Esophagus squamous epithelium (tissue), 5 donors: ENCODE data around the gene CDK8. TPM values are rescaled to one million over a fixed set of nuclear protein-coding genes. Genes with fewer than 3 reads are reported as not detected.
"Not testable (repeated sequence)": the region's sequence is repeated elsewhere in the genome, so short reads cannot be mapped to it uniquely, and the experiment has no call there.

Experiments used
- DNase-seq: peaks from one replicate; lab custom pipeline; 2025; lab: John Stamatoyannopoulos, UW
- H3K27ac ChIP-seq, 4 donors: fragments of 200-600 bp; sonication (generic); one replicate each; pipeline ENCODE4 v1.5.1; 2016 to 2019; ENCODE audit warnings: mild to moderate bottlenecking in 1 of 4
- H3K27me3 ChIP-seq, 4 donors: fragments of 200-600 bp; sonication (generic); 1 replicate in 3 of 4; 2 replicates in 1 of 4; pipeline versions ENCODE4 v1.5.1 to v1.6.0; 2017 to 2021; ENCODE audit warnings: antibody characterized with exemption in 1 of 4
- H3K36me3 ChIP-seq, 3 donors: fragments of 200-600 bp; sonication (generic); one replicate each; pipeline ENCODE4 v1.5.1; 2016 to 2019
- H3K4me1 ChIP-seq, 3 donors: fragments of 200-600 bp; sonication (generic); one replicate each; pipeline ENCODE4 v1.5.1; 2017 to 2019
- H3K4me3 ChIP-seq, 4 donors: fragments of 200-600 bp; sonication (generic); 1 replicate in 3 of 4; 2 replicates in 1 of 4; pipeline ENCODE4 v1.5.1; 2016 to 2019; ENCODE audit warnings: mild to moderate bottlenecking in 2 of 4, moderate library complexity in 1 of 4
- H3K9me3 ChIP-seq, 3 donors: fragments of 200-600 bp; sonication (generic); one replicate each; pipeline ENCODE4 v1.5.1; 2016 to 2019
- POLR2A ChIP-seq, 4 donors: fragments of 450-650 bp; IDR thresholded peaks; one replicate each; pipeline ENCODE4 v1.6.1; 2017; ENCODE audit warnings: antibody characterized with exemption in 4 of 4, mild to moderate bottlenecking in 4 of 4, moderate library complexity in 3 of 4
- WGBS, 2 donors: methylation state at CpG; one replicate each; pipeline ENCODE4 v1.1.5; 2018; 5-methylcytosine and 5-hydroxymethylcytosine counted together
- intact Hi-C: fragments of 100-400 bp; cut with DNase I; formaldehyde crosslinking; loops from one replicate; pipeline ENCODE4 v1.15.0; 2022
- total RNA-seq, 4 donors: library from RNA; depleted of rRNA; stranded (reverse); fragments of >200 nt; gene quantifications; one replicate each; pipeline ENCODE4 v1.1.0, GENCODE V29; 2016
- TF ChIP-seq, protein P1 (sequence below), 6 experiments: fragments of 450-650 bp in 4 of 6; fragments of 200-600 bp in 2 of 6; sonication (generic) in 2 of 6; IDR thresholded peaks; one replicate each; pipeline ENCODE4 v1.5.1; 2016 to 2019; ENCODE audit warnings: antibody characterized with exemption in 6 of 6, mild to moderate bottlenecking in 4 of 6, moderate library complexity in 4 of 6
- donor health status: DM: yes; HTN: yes; CAD: no.

The CDK8 gene
- total RNA-seq, 4 donors from 2014 or later = 8.0 to 16.8 (median 12.7) TPM

DNA sequence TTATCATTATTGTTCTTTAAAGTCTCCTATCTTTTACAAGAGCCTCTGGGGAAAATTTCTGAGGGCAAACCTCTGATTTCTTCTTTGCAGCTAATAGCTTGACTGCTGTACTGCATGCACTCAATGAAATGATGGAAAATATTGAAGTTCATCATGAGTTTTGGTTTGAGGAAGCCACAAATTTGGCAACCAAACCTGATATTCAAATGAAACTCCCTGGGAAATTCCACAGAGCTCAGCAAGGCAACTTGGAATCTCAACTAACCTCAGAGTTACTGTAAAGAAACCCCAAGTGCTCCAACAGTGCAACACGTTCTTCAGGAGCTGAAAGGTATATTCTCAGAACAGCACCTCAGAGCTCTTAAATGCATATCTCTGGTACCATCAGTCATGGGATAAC, 17.6 kb upstream of the CDK8 start:
- intact Hi-C loops = no loop called here
- Histone ChIP-seq H3K36me3 (no peaks in the 10 kb centered on the region), H3K4me1 (no peaks in the 10 kb centered on the region), H3K27ac (no peak overlapping the region), H3K4me3 (no peak overlapping the region), H3K27me3 (no peaks in the 10 kb centered on the region), H3K9me3 (no peaks in the 10 kb centered on the region)
- WGBS, 2 donors = 21 to 25% methylated on average over 1 of the region's 1 CpG
- TF ChIP-seq POLR2A (IDR thresholded peaks at IDR 0.05) = no peak
- TF ChIP-seq, protein P1, sequence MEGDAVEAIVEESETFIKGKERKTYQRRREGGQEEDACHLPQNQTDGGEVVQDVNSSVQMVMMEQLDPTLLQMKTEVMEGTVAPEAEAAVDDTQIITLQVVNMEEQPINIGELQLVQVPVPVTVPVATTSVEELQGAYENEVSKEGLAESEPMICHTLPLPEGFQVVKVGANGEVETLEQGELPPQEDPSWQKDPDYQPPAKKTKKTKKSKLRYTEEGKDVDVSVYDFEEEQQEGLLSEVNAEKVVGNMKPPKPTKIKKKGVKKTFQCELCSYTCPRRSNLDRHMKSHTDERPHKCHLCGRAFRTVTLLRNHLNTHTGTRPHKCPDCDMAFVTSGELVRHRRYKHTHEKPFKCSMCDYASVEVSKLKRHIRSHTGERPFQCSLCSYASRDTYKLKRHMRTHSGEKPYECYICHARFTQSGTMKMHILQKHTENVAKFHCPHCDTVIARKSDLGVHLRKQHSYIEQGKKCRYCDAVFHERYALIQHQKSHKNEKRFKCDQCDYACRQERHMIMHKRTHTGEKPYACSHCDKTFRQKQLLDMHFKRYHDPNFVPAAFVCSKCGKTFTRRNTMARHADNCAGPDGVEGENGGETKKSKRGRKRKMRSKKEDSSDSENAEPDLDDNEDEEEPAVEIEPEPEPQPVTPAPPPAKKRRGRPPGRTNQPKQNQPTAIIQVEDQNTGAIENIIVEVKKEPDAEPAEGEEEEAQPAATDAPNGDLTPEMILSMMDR (IDR thresholded peaks at IDR 0.05) = no peak
- no peak for DNase-seq

DNA sequence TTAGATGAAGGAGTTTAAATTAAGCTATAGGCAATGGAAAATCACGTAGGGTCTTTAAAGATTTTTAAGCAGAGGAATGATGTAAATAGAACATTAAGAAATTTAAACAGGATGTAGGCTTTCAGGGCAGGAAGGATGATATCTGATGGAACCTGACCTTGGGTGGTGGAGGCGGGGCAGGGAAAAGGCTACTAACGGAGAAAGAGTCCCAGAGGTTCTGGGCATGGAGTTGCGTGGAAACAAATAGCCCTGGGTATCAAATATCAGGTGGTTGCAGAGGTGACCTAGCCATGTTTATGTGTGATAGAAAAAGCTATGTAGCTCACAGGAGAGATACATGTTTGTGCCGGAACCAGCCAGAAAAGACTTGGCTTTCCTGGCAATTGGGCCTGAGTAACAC, 7.8 kb upstream of the CDK8 start:
- Histone ChIP-seq H3K4me1 (no peaks in the 10 kb centered on the region), H3K27ac (no peak overlapping the region), H3K9me3 (no peaks in the 10 kb centered on the region), H3K36me3 (no peaks in the 10 kb centered on the region), H3K4me3 (no peak overlapping the region), H3K27me3 (peaks cover 0 to 4% (median 0%) of the 10 kb centered on the region in 4 donors)
- TF ChIP-seq POLR2A (IDR thresholded peaks at IDR 0.05) = no peak
- DNase-seq = no peak
- 69 to 73% methylated on average over 5 of the region's 5 CpGs for WGBS, 2 donors
- intact Hi-C loops = no loop called here

GRCh38 chr13:26247011-26247410, 6.9 kb upstream of the CDK8 start:
- H3K9me3 ChIP-seq = no peaks in the 10 kb centered on the region
- no peaks in the 10 kb centered on the region for H3K36me3 ChIP-seq
- H3K27ac ChIP-seq = no peak overlapping the region
- WGBS, 2 donors = 49 to 57% methylated on average over 2 of the region's 2 CpGs
- peaks cover 0 to 4% (median 0%) of the 10 kb centered on the region in 4 donors for H3K27me3 ChIP-seq
- H3K4me1 ChIP-seq = no peaks in the 10 kb centered on the region
- intact Hi-C loops = no loop called here
- TF ChIP-seq, protein P1 (IDR thresholded peaks at IDR 0.05) = no peak
- no peak for TF ChIP-seq POLR2A (IDR thresholded peaks at IDR 0.05)
- DNase-seq = no peak
- no peak overlapping the region for H3K4me3 ChIP-seq

GRCh38 chr13:26247608-26248007, 6.3 kb upstream of the CDK8 start:
- Histone ChIP-seq H3K27ac (no peak overlapping the region), H3K4me3 (no peak overlapping the region), H3K4me1 (no peaks in the 10 kb centered on the region), H3K27me3 (peaks cover 0 to 3% (median 0%) of the 10 kb centered on the region in 4 donors), H3K36me3 (no peaks in the 10 kb centered on the region), H3K9me3 (no peaks in the 10 kb centered on the region)
- WGBS, 2 donors = 57 to 58% methylated on average over 3 of the region's 3 CpGs
- TF ChIP-seq POLR2A (IDR thresholded peaks at IDR 0.05) = no peak
- TF ChIP-seq, protein P1 (IDR thresholded peaks at IDR 0.05) = no peak
- no peak for DNase-seq
- intact Hi-C loops = no loop called here

GRCh38 chr13:26249551-26249950, 4.4 kb upstream of the CDK8 start:
- H3K4me1 ChIP-seq = peaks cover 0 to 5% (median 0%) of the 10 kb centered on the region in 3 donors
- no peaks in the 10 kb centered on the region for H3K36me3 ChIP-seq
- intact Hi-C loops = no loop called here
- no peak overlapping the region for H3K4me3 ChIP-seq
- H3K27me3 ChIP-seq = no peaks in the 10 kb centered on the region
- H3K27ac ChIP-seq = no peak overlapping the region
- H3K9me3 ChIP-seq = no peaks in the 10 kb centered on the region
- TF ChIP-seq POLR2A (IDR thresholded peaks at IDR 0.05) = no peak
- TF ChIP-seq, protein P1 (IDR thresholded peaks at IDR 0.05) = no peak
- no peak for DNase-seq

GRCh38 chr13:26252006-26252405, 1.9 kb upstream of the CDK8 start:
- H3K4me3 ChIP-seq, H3K36me3 ChIP-seq, intact Hi-C loops, H3K27ac ChIP-seq, H3K9me3 ChIP-seq, DNase-seq, H3K27me3 ChIP-seq: not testable (repeated sequence)
- peaks cover 6 to 27% (median 20%) of the 10 kb centered on the region in 3 donors for H3K4me1 ChIP-seq
- 79 to 88% methylated on average over 4 of the region's 4 CpGs for WGBS, 2 donors
